ENCODE measurements around the gene PPIF. TPM values are rescaled to one million over a fixed set of nuclear protein-coding genes. Genes with fewer than 3 reads are reported as not detected.

The PPIF gene
- total and polyA plus RNA-seq, 2 of the 4 experiments (the other 2 are of a cell fraction): 29.2 to 130 TPM

DNA sequence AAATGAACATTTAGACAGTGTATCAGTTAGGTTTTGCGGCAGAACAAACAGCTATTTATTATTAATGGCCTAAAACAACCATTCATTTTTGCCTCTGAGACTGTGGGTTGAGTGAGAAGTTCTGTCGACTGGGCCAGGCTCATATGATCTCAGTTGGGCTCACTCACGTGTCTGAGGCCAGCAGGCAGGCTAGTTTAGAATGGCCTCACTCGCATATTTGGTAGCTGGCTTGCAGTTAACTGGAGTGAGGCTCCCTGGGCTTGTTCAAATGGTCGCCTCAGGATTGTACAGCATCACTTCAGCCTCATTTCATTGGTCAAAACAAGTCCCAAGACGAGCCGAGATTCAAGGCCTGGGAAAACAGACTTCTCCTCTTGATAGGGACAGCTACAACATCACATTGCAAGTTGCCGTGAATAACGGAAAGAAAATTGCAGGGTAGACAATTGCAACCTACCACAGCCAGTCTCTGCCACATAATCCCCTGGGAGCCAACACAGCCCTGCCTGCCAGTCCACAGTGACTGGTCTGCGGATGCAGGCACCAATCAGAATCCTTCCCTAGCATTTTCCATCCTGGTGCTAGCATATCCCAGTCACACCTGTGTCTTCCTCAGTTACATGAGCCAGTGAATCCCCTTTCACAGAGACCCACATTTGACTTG is 23.1 kb upstream of the PPIF start:
- peak overlapping the region; percentile 53 for H2AK9ac ChIP-seq (replicated peaks; ENCODE audit: low read depth, low read length, poor library complexity)
- in situ Hi-C loops (cut with MboI; ENCODE audit: low sequenced_read_pairs) (no loop called here), intact Hi-C loops (cut with micrococcal nuclease) (no loop called here), dilution Hi-C loops (cut with HindIII; ENCODE audit: low sequenced_read_pairs, unreplicated experiment) (no loop called here)
- H4K20me1 ChIP-seq (ENCODE audit: insufficient read depth, low read length): no peaks in the 10 kb centered on the region
- H3K27ac ChIP-seq (ENCODE audit: insufficient read depth, low read length): no peak overlapping the region
- TF ChIP-seq RAD21 (IDR thresholded peaks at IDR 0.05; ENCODE audit: low read length) (no peak), POLR2A (IDR thresholded peaks at IDR 0.05; ENCODE audit: low read depth, low read length) (no peak), MAZ (IDR thresholded peaks at IDR 0.05; ENCODE audit: borderline replicate concordance, low read depth, low read length) (no peak), MAFK (IDR thresholded peaks at IDR 0.05; ENCODE audit: low read depth, low read length) (no peak), CEBPB (IDR thresholded peaks at IDR 0.05; ENCODE audit: low read depth, low read length) (no peak), MXI1 (IDR thresholded peaks at IDR 0.05; ENCODE audit: borderline replicate concordance, low read depth, low read length) (no peak), BHLHE40 (IDR thresholded peaks at IDR 0.05; ENCODE audit: low read depth, low read length) (no peak), RFX5 (IDR thresholded peaks at IDR 0.05; ENCODE audit: low read depth, low read length) (no peak), FOS (IDR thresholded peaks at IDR 0.05; ENCODE audit: low read depth, low read length) (no peak), NFE2L2 (IDR thresholded peaks at IDR 0.05; ENCODE audit: low read depth, low read length) (no peak), SMC3 (IDR thresholded peaks at IDR 0.05; ENCODE audit: low read depth, low read length) (no peak), RCOR1 (IDR thresholded peaks at IDR 0.05; ENCODE audit: insufficient replicate concordance, low read length) (no peak)
- TF ChIP-seq, protein P1, sequence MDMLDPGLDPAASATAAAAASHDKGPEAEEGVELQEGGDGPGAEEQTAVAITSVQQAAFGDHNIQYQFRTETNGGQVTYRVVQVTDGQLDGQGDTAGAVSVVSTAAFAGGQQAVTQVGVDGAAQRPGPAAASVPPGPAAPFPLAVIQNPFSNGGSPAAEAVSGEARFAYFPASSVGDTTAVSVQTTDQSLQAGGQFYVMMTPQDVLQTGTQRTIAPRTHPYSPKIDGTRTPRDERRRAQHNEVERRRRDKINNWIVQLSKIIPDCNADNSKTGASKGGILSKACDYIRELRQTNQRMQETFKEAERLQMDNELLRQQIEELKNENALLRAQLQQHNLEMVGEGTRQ (IDR thresholded peaks at IDR 0.05; ENCODE audit: low read depth, low read length): no peak
- TF ChIP-seq, protein P2, sequence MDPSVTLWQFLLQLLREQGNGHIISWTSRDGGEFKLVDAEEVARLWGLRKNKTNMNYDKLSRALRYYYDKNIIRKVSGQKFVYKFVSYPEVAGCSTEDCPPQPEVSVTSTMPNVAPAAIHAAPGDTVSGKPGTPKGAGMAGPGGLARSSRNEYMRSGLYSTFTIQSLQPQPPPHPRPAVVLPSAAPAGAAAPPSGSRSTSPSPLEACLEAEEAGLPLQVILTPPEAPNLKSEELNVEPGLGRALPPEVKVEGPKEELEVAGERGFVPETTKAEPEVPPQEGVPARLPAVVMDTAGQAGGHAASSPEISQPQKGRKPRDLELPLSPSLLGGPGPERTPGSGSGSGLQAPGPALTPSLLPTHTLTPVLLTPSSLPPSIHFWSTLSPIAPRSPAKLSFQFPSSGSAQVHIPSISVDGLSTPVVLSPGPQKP (IDR thresholded peaks at IDR 0.05; ENCODE audit: borderline replicate concordance, low read depth, low read length): no peak
- TF ChIP-seq, protein P3, sequence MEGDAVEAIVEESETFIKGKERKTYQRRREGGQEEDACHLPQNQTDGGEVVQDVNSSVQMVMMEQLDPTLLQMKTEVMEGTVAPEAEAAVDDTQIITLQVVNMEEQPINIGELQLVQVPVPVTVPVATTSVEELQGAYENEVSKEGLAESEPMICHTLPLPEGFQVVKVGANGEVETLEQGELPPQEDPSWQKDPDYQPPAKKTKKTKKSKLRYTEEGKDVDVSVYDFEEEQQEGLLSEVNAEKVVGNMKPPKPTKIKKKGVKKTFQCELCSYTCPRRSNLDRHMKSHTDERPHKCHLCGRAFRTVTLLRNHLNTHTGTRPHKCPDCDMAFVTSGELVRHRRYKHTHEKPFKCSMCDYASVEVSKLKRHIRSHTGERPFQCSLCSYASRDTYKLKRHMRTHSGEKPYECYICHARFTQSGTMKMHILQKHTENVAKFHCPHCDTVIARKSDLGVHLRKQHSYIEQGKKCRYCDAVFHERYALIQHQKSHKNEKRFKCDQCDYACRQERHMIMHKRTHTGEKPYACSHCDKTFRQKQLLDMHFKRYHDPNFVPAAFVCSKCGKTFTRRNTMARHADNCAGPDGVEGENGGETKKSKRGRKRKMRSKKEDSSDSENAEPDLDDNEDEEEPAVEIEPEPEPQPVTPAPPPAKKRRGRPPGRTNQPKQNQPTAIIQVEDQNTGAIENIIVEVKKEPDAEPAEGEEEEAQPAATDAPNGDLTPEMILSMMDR (conservative IDR thresholded peaks at IDR 0.05; ENCODE audit: low read depth, low read length): no peak
- peak overlapping the region; percentile 19; the same call in 1 of the 2 replicates for H4K91ac ChIP-seq (ENCODE audit: insufficient read depth, low read depth, low read length)
- peak overlapping the region; percentile 35 for H3K14ac ChIP-seq (replicated peaks; ENCODE audit: low read depth, low read length)
- POLR2A ChIA-PET (ENCODE audit: unreplicated experiment): no interaction called here
- CTCF ChIA-PET: no interaction called here
- no peak overlapping the region for H3K23ac ChIP-seq (ENCODE audit: low read depth, low read length)
- peak overlapping the region; percentile 71; the same call in 1 of the 2 replicates for H3K4ac ChIP-seq (ENCODE audit: low read depth, low read length)
- 0 out of 4 replicates have a peak, but pooled peaks cover 0 to 4% of the 10 kb centered on the region in 2 experiments for H3K79me1 ChIP-seq (ENCODE audit: low read depth in 1 of 2, low read length in 2 of 2)
- ATAC-seq (ENCODE audit: low read depth) (no peak), DNase-seq (no peak)
- H3K27me3 ChIP-seq (ENCODE audit: control insufficient read depth, insufficient read depth, low read length): no peaks in the 10 kb centered on the region
- H3K4me3 ChIP-seq (ENCODE audit: insufficient read depth, low read depth, low read length): no peak overlapping the region
- no peaks in the 10 kb centered on the region for H3K36me3 ChIP-seq (ENCODE audit: control insufficient read depth, insufficient read depth, low read length)
- H2AK5ac ChIP-seq (ENCODE audit: low read depth, low read length): peak overlapping the region; percentile 60
- no peak overlapping the region for H3K9ac ChIP-seq (ENCODE audit: low read depth, low read length)
- H2BK5ac ChIP-seq (ENCODE audit: low read depth, low read length, poor library complexity, severe bottlenecking): no peak overlapping the region
- no peak overlapping the region for H3K4me2 ChIP-seq (ENCODE audit: low read depth, low read length)
- H3K56ac ChIP-seq (ENCODE audit: extremely low read depth, insufficient read depth, low read length): no peak overlapping the region
- no peaks in the 10 kb centered on the region for H3K9me3 ChIP-seq (ENCODE audit: control insufficient read depth, insufficient read depth, low read length)
- H3K18ac ChIP-seq (ENCODE audit: low read depth, low read length): no peak overlapping the region
- no peak overlapping the region for H4K5ac ChIP-seq (ENCODE audit: low read depth, low read length)
- H4K8ac ChIP-seq (ENCODE audit: low read depth in 2 of 2, low read length in 2 of 2): no peak overlapping the region
- H3K4me1 ChIP-seq (ENCODE audit: control insufficient read depth, insufficient read depth, low read length): peaks cover 19% of the 10 kb centered on the region
- no TSS peak for BruUV-seq (replicated peaks)
- H2BK15ac ChIP-seq (ENCODE audit: low read depth, low read length): peak overlapping the region; percentile 79; the same call in 2 of the 3 replicates
- H2BK120ac ChIP-seq (ENCODE audit: low read depth, low read length): peak overlapping the region; percentile 70; the same call in 1 of the 2 replicates
- no peak overlapping the region for H2AFZ ChIP-seq (replicated peaks; ENCODE audit: low read length, poor library complexity)
- 100% methylated on average over 4 of the region's 10 CpGs; no CpG with 5 or more reads in 1 of the 2 experiments for WGBS, 2 experiments (ENCODE audit: extremely low coverage in 2 of 2, insufficient read length in 1 of 2)
- peaks cover 31% of the 10 kb centered on the region for H3K9me1 ChIP-seq (ENCODE audit: insufficient read depth, low read length)
- H2BK20ac ChIP-seq (ENCODE audit: low read depth, low read length): peak overlapping the region; percentile 54; the same call in 1 of the 2 replicates
